GM18870 (cell line): ENCODE results near the gene APIP.
A peak's percentile ranks its signal among the peaks of the same experiment; 100 is the strongest.

ENCODE experiments used
- ATAC-seq: cut with Tn5 transposase; IDR thresholded peaks from one replicate; pipeline ENCODE4 v1.9.1; 2021; ENCODE audit warnings: moderate library complexity; ENCODE audit not compliant: unreplicated experiment

The APIP gene

GRCh38 chr11:34916015-34916842, at the start of gene APIP, which contains the start of gene PDHX:
Gene APIP, minus strand, starts transcription at chr11:34916379. Its CDS starts 95 bp downstream, at chr11:34916284.
Gene PDHX, plus strand, starts transcription at chr11:34916618. Its CDS starts 38 bp downstream, at chr11:34916656.
- ATAC-seq: peak; percentile 85

GRCh38 chr11:34964610-34965331, 48.6 kb upstream of the APIP start:
- no peak for ATAC-seq

GRCh38 chr11:34963351-34963750, 47.2 kb upstream of the APIP start:
- no peak for ATAC-seq

GRCh38 chr11:34962034-34962433, 45.9 kb upstream of the APIP start:
- no peak for ATAC-seq

- ATAC-seq: no peak
Measured at GRCh38 chr11:34960277-34960676, 44.1 kb upstream of the APIP start.

- no peak for ATAC-seq
Measured at GRCh38 chr11:34959770-34960169, 43.6 kb upstream of the APIP start.

GRCh38 chr11:34957606-34958005, 41.4 kb upstream of the APIP start:
- no peak for ATAC-seq

- ATAC-seq: no peak
Measured at GRCh38 chr11:34957206-34957605, 41.0 kb upstream of the APIP start.

GRCh38 chr11:34953955-34954354, 37.8 kb upstream of the APIP start:
- ATAC-seq: no peak

- no peak for ATAC-seq
Measured at GRCh38 chr11:34948696-34949095, 32.5 kb upstream of the APIP start.

- ATAC-seq: no peak
Measured at GRCh38 chr11:34944692-34945091, 28.5 kb upstream of the APIP start.

GRCh38 chr11:34941688-34942087, 25.5 kb upstream of the APIP start:
- ATAC-seq: no peak

- no peak for ATAC-seq
Measured at GRCh38 chr11:34940026-34940677, 24.0 kb upstream of the APIP start.

- ATAC-seq: no peak
Measured at GRCh38 chr11:34938611-34939010, 22.4 kb upstream of the APIP start.

GRCh38 chr11:34936945-34937629, 20.9 kb upstream of the APIP start:
- ATAC-seq: no peak

GRCh38 chr11:34929794-34930763, 13.9 kb upstream of the APIP start:
- ATAC-seq: no peak

GRCh38 chr11:34928960-34929680, 12.9 kb upstream of the APIP start:
- ATAC-seq: no peak

- no peak for ATAC-seq
Measured at GRCh38 chr11:34928268-34928959, 12.2 kb upstream of the APIP start.

- ATAC-seq: no peak
Measured at GRCh38 chr11:34926831-34927132, 10.6 kb upstream of the APIP start.
